Astrocyte of the cerebellum (primary cell): ENCODE results near the gene MYBPC2.

Experiments
- DNase-seq: peaks from one replicate; pipeline ENCODE4 v3.0.0-alpha.2; 2011; ENCODE audit warnings: low read depth
- H3K4me3 ChIP-seq: 2 replicates; pipeline ENCODE4 v1.5.1; 2011; ENCODE audit warnings: mild to moderate bottlenecking, low read depth, low read length, moderate library complexity
- CTCF ChIP-seq: IDR thresholded peaks from 2 replicates; pipeline ENCODE4 v1.5.1; 2012; ENCODE audit warnings: low read length, low read depth, moderate library complexity, mild to moderate bottlenecking; ENCODE audit errors: missing control alignments
- in situ Hi-C: cut with HindIII; loops from 2 replicates; pipeline ENCODE4 v1.10.0; 2017; ENCODE audit warnings: low sequenced_read_pairs

Gene MYBPC2

GRCh38 chr19:50512112-50512998 is 79.7 kb downstream of the MYBPC2 start:
- in situ Hi-C loops, result no loop called here
- TF ChIP-seq CTCF, result no peak
- peak overlapping the region; percentile 80 for H3K4me3 ChIP-seq
- DNase-seq, result no peak

- TF ChIP-seq CTCF, result no peak
- DNase-seq, result no peak
- in situ Hi-C loops, result no loop called here
- no peak overlapping the region for H3K4me3 ChIP-seq
Observed at GRCh38 chr19:50512999-50513745, 80.5 kb downstream of the MYBPC2 start.

GRCh38 chr19:50513746-50514345 is 81.2 kb downstream of the MYBPC2 start, which contains the start of gene ASPDH:
Gene ASPDH (minus strand): TSS chr19:50513913. CDS start chr19:50513823, 90 bp downstream.
- no peak within 1 kb of the TSS for H3K4me3 ChIP-seq
- in situ Hi-C loops, result no loop called here
- DNase-seq, result no peak
- no peak for TF ChIP-seq CTCF

GRCh38 chr19:50514346-50515167 is 81.9 kb downstream of the MYBPC2 start:
- no peak for TF ChIP-seq CTCF
- DNase-seq, result no peak
- no peak overlapping the region for H3K4me3 ChIP-seq
- in situ Hi-C loops, result no loop called here

GRCh38 chr19:50515168-50515561 is 82.5 kb downstream of the MYBPC2 start:
- no peak for DNase-seq
- H3K4me3 ChIP-seq, result no peak overlapping the region
- TF ChIP-seq CTCF, result no peak
- in situ Hi-C loops, result no loop called here
